HFF-Myc (cell line): ENCODE data around the gene DPP10.

ENCODE experiments used
- DNase-seq: peaks from one replicate; pipeline ENCODE4 v3.0.0-alpha.2; 2011; ENCODE audit warnings: low read depth; ENCODE audit errors: extremely low read depth
- H3K4me3 ChIP-seq: replicated peaks from 2 replicates; pipeline ENCODE4 v1.5.1; 2011; ENCODE audit warnings: low read depth, mild to moderate bottlenecking, control low read depth, low read length
- TF ChIP-seq, protein P1 (sequence below): IDR thresholded peaks from 2 replicates; pipeline ENCODE4 v1.5.1; 2012; ENCODE audit warnings: mild to moderate bottlenecking, low read depth, low read length, control low read depth; ENCODE audit errors: missing control alignments

DPP10 gene

DNA sequence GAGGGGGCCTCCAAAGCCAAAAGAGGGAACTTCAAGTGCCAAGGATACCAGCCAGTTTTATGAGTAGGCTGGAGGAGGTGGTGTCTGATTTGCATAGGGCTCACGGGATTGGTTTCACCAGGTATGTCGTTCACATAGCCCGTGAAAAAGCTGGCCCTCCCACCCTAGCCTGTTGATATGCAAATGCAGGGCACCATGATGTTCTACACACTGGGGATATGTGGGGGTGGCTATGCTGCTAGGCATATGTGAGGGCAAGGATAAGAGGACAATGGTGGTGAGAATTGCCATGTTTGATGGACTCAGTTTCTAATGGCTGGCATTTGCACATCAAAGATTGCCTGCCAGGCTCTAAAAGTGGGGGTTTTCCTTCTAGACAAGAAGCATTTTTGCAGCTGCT lies 378.6 kb downstream of the DPP10 start:
- no peak for DNase-seq
- H3K4me3 ChIP-seq = no peak overlapping the region
- TF ChIP-seq, protein P1, sequence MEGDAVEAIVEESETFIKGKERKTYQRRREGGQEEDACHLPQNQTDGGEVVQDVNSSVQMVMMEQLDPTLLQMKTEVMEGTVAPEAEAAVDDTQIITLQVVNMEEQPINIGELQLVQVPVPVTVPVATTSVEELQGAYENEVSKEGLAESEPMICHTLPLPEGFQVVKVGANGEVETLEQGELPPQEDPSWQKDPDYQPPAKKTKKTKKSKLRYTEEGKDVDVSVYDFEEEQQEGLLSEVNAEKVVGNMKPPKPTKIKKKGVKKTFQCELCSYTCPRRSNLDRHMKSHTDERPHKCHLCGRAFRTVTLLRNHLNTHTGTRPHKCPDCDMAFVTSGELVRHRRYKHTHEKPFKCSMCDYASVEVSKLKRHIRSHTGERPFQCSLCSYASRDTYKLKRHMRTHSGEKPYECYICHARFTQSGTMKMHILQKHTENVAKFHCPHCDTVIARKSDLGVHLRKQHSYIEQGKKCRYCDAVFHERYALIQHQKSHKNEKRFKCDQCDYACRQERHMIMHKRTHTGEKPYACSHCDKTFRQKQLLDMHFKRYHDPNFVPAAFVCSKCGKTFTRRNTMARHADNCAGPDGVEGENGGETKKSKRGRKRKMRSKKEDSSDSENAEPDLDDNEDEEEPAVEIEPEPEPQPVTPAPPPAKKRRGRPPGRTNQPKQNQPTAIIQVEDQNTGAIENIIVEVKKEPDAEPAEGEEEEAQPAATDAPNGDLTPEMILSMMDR = no peak

DNA sequence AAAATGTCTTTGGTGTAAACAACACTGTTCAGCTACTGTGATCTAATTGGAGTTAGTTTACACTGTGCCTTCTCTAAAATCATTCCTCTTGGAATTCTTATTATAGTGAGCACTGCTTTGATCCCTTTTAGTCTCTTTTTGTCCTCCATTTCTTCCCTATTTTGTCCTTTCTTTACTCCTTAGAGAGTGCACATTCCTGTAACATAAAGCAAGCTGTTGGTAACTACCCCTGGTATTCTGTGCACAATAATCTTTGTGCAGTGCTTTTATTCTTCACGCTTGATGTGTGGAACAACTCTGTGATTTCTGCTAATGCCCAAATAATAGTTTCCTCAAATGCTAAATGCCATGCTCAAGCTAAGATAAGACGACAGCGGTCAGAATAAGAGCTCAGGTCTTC lies 401.5 kb downstream of the DPP10 start:
- no peak for DNase-seq
- no peak overlapping the region for H3K4me3 ChIP-seq
- TF ChIP-seq, protein P1 = no peak

DNA sequence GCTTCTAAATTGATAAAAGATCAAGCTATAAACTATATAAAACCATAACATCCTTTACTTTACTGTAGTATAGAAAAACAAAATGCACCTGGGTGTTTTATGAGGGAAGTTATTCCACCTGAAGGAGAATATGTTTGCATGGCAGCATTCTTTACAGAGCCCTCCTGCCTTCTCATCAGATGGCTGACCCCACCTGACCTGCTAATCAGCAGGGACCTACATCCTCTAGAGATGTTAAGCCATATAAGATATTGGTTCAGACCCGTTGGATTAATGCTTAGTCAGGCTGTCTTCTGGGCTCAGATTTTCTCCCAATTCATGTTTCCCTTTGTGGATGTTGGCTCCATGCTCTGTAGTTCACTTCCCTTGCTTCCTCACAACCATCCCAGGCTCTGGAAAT lies 414.8 kb downstream of the DPP10 start:
- no peak overlapping the region for H3K4me3 ChIP-seq
- no peak for DNase-seq
- TF ChIP-seq, protein P1 = no peak

DNA sequence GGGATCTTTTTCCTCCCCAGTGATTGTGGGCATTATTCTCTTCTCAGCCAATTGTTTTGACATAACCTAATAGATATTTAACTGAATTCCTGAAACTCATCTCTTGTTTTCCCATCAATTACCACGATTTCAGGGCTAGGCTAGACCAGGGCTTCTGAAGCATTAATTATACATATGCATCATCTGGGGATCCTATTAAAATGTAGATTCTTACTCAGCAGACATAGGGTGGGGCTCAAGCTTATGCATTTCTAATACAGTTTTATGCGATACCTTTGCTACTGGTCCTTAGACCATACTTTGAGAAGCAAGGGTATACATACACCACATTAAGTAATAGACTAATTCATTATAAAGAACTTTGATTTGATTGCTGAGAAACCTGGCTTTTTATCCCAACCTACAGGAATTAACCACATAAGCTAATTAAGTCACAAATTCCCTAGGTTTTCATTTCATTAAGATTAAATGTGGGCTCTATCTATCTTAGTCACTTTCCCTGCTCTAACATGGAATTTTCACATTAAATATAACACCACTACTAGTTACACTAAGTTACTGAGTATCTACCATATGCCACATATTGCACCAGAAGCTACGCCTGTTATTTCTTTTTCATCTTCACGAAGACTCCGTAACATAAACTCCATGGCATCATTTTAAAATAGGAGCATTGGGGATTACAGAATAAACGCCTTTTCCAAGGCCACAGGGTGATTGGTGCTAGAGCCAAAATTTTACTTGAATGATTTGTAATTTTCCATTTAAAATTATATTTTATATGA lies 417.5 kb downstream of the DPP10 start:
- H3K4me3 ChIP-seq = no peak overlapping the region
- TF ChIP-seq, protein P1 = no peak
- no peak for DNase-seq

DNA sequence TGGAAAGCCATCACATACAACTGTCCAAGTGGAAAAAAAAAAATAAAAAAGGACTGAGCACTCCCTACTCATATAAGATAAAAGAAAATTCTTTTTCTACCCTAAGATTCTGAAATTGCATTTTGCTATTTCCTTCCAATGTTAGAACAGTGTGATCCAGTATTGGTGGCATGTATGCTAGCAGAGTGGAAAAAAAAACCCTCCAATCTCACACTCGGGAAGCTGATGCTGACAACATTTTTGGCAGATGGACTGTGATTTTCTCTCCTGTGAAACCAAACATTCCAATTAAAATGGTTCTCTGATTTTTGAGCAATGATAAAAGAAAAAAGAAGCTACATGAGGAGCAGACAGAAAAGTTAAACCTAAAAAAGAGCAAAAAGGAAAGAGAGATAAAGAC lies 419.8 kb downstream of the DPP10 start:
- DNase-seq = no peak
- TF ChIP-seq, protein P1 = no peak
- H3K4me3 ChIP-seq = no peak overlapping the region

DNA sequence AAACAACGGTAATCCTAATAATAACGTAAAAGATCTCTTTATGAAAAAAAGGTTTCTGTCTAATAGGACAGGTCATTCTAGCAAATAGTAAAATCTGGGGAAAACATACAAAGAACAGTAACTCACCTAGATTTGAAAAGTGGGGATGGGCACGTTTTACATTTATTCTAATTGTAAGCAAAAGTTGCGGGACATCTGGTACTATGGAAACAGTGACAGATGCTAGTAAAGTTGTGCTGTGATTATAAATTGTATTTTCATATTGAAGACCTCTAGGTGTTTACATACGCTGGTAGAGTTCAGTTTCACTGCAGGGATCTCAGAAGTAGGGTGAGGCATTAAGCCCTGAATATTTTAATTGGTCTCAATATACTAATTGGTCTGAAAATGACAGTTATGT lies 422.5 kb downstream of the DPP10 start:
- H3K4me3 ChIP-seq = no peak overlapping the region
- DNase-seq = no peak
- TF ChIP-seq, protein P1 = no peak

DNA sequence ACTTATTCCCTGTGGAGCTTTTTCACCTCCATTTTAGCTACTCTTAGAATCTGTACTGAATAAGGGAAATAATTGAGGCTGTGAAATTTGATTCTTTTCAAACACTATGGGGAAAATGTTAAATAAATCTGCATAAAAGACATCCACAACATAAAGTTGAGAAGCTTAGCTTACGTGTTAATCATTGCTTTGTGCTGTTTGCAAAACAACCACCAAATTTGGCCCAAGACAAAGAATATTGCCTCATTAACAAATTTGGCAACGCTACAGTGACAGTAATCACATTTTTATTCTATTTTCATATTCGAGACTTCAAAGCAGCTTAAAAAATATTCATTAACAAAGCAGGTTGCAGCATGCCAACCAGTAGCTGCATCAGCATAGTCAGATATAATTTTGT lies 437.6 kb downstream of the DPP10 start:
- DNase-seq = no peak
- no peak overlapping the region for H3K4me3 ChIP-seq
- TF ChIP-seq, protein P1 = no peak
